H1 (cell line): Measurements from ENCODE around the gene RPS6KB2. TPM values are rescaled to one million over a fixed set of nuclear protein-coding genes. Genes with fewer than 3 reads are reported as not detected.

Source experiments
- CTCF ChIA-PET: fragments of 300-600 bp; sonication (Branson Sonifier 250); formaldehyde crosslinking; loops from one replicate; lab custom pipeline; 2021; ENCODE audit not compliant: partially characterized antibody; lab: Charles Lee
- POLR2A ChIA-PET: fragments of 300-600 bp; sonication (Branson Sonifier 250); formaldehyde crosslinking; loops from one replicate; lab custom pipeline; 2021; ENCODE audit warnings: inconsistent platforms; ENCODE audit not compliant: partially characterized antibody; lab: Charles Lee
- DNase-seq, 2 experiments: peaks; one replicate each; pipeline versions ENCODE4 v3.0.0 to v3.0.0-alpha.2; 2010 to 2022; ENCODE audit warnings: low spot score in 2 of 2, low read depth in 1 of 2, mixed read lengths in 1 of 2
- FAIRE-seq: peaks from 2 replicates; lab custom pipeline; 2011; peaks lifted over from hg19 to GRCh38; lab: Jason Lieb, UNC
- H2AFZ ChIP-seq: 2 replicates; pipeline ENCODE4 v1.8.1; 2012; ENCODE audit warnings: low read length, inconsistent platforms
- H2AK5ac ChIP-seq: 2 replicates; pipeline ENCODE4 v1.6.1; 2013; ENCODE audit warnings: low read depth, low read length
- H2BK120ac ChIP-seq: replicated peaks from 2 replicates; pipeline ENCODE3; 2013; ENCODE audit warnings: low read depth, low read length, inconsistent platforms
- H2BK12ac ChIP-seq: 2 replicates; pipeline ENCODE4 v1.6.1; 2013; ENCODE audit warnings: low read depth, low read length
- H2BK15ac ChIP-seq: 2 replicates; pipeline ENCODE4 v1.6.1; 2013; ENCODE audit warnings: low read length
- H2BK20ac ChIP-seq: 2 replicates; pipeline ENCODE4 v1.6.1; 2013; ENCODE audit warnings: low read length
- H2BK5ac ChIP-seq: 2 replicates; pipeline ENCODE4 v1.6.1; 2013; ENCODE audit warnings: low read depth, low read length
- H3K14ac ChIP-seq: 2 replicates; pipeline ENCODE4 v1.6.1; 2013; ENCODE audit warnings: inconsistent platforms; ENCODE audit not compliant: insufficient read length
- H3K18ac ChIP-seq: 2 replicates; pipeline ENCODE4 v1.6.1; 2013; ENCODE audit warnings: low read length; ENCODE audit errors: extremely low read depth
- H3K23ac ChIP-seq: 2 replicates; pipeline ENCODE4 v1.6.1; 2013; ENCODE audit warnings: inconsistent platforms; ENCODE audit not compliant: insufficient read length
- H3K23me2 ChIP-seq: 2 replicates; pipeline ENCODE4 v1.6.1; 2013; ENCODE audit warnings: low read depth, low read length
- H3K27ac ChIP-seq: 2 replicates; pipeline ENCODE4 v1.6.1; 2011; ENCODE audit warnings: low read depth, low read length, inconsistent platforms
- H3K27me3 ChIP-seq, 4 experiments: replicated peaks in 1 of 4; 1 replicate in 1 of 4; 2 replicates in 3 of 4; pipeline versions ENCODE4 v1.6.1 to v1.8.1; 2011 to 2013; ENCODE audit warnings: low read length in 3 of 4, mild to moderate bottlenecking in 3 of 4, inconsistent platforms in 2 of 4, mixed read lengths in 2 of 4, moderate library complexity in 1 of 4; ENCODE audit not compliant: control insufficient read depth in 3 of 4, insufficient read depth in 3 of 4; ENCODE audit errors: extremely low read depth in 1 of 4
- H3K36me3 ChIP-seq, 4 experiments: 2 replicates each; pipeline versions ENCODE4 v1.6.1 to v1.8.1; 2011 to 2013; ENCODE audit warnings: mild to moderate bottlenecking in 4 of 4, low read length in 3 of 4, moderate library complexity in 2 of 4, control low read depth in 1 of 4, inconsistent platforms in 1 of 4; ENCODE audit not compliant: insufficient read depth in 4 of 4, control insufficient read depth in 2 of 4
- H3K4ac ChIP-seq: replicated peaks from 2 replicates; pipeline ENCODE3; 2013; ENCODE audit warnings: low read length, low read depth, mixed read lengths, inconsistent platforms; ENCODE audit not compliant: insufficient read length
- H3K4me1 ChIP-seq, 4 experiments: replicated peaks in 1 of 4; 1 replicate in 1 of 4; 2 replicates in 3 of 4; pipeline versions ENCODE4 v1.6.1 to v1.8.1; 2011 to 2013; ENCODE audit warnings: low read length in 3 of 4, inconsistent platforms in 2 of 4, mixed read lengths in 1 of 4; ENCODE audit not compliant: insufficient read depth in 4 of 4, control insufficient read depth in 3 of 4
- H3K4me2 ChIP-seq, 2 experiments: 2 replicates each; pipeline versions ENCODE4 v1.6.1 to v1.8.1; 2011 to 2013; ENCODE audit warnings: low read depth in 2 of 2, low read length in 2 of 2, control low read depth in 1 of 2, inconsistent platforms in 1 of 2, mild to moderate bottlenecking in 1 of 2; ENCODE audit not compliant: insufficient read depth in 1 of 2
- H3K4me3 ChIP-seq, 4 experiments: fragments of 200-600, 300-600 bp in 1 of 4; sonication (generic), shearing (Covaris generic), sonication (Bioruptor Twin) in 1 of 4; 2 replicates each; pipeline versions ENCODE4 v1.5.1 to v1.8.1; 2011 to 2016; ENCODE audit warnings: low read length in 4 of 4, low read depth in 3 of 4, control low read depth in 2 of 4, inconsistent platforms in 2 of 4, mild to moderate bottlenecking in 2 of 4, mixed read lengths in 1 of 4, moderate library complexity in 1 of 4; ENCODE audit not compliant: insufficient read depth in 2 of 4; ENCODE audit errors: extremely low read depth in 1 of 4
- H3K56ac ChIP-seq: replicated peaks from 2 replicates; pipeline ENCODE3; 2013; ENCODE audit warnings: low read depth, mild to moderate bottlenecking, mixed read lengths, low read length, inconsistent platforms; ENCODE audit not compliant: insufficient read length
- H3K79me1 ChIP-seq: 2 replicates; pipeline ENCODE4 v1.6.1; 2013; ENCODE audit warnings: low read depth, low read length, control low read depth
- H3K79me2 ChIP-seq, 2 experiments: 2 replicates each; pipeline versions ENCODE4 v1.6.1 to v1.8.1; 2012 to 2013; ENCODE audit warnings: low read length in 2 of 2, mild to moderate bottlenecking in 2 of 2, inconsistent platforms in 1 of 2; ENCODE audit not compliant: insufficient read depth in 2 of 2, control insufficient read depth in 1 of 2
- H3K9ac ChIP-seq, 4 experiments: replicated peaks in 1 of 4; 1 replicate in 1 of 4; 2 replicates in 3 of 4; pipeline versions ENCODE4 v1.6.1 to v1.8.1; 2011 to 2013; ENCODE audit warnings: low read depth in 3 of 4, low read length in 3 of 4, control low read depth in 2 of 4, mild to moderate bottlenecking in 2 of 4, moderate library complexity in 2 of 4, inconsistent platforms in 1 of 4; ENCODE audit errors: extremely low read depth in 1 of 4
- H3K9me3 ChIP-seq, 2 experiments: 2 replicates each; pipeline versions ENCODE4 v1.6.1 to v1.8.1; 2012 to 2013; ENCODE audit warnings: mild to moderate bottlenecking in 2 of 2, moderate library complexity in 2 of 2, control low read depth in 1 of 2, inconsistent platforms in 1 of 2, low read depth in 1 of 2, low read length in 1 of 2, mixed read lengths in 1 of 2; ENCODE audit not compliant: insufficient read depth in 2 of 2
- H4K20me1 ChIP-seq, 2 experiments: replicated peaks in 1 of 2; 2 replicates each; pipeline versions ENCODE3 to v1.8.1; 2011 to 2013; ENCODE audit warnings: inconsistent platforms in 2 of 2, low read length in 2 of 2, mild to moderate bottlenecking in 1 of 2; ENCODE audit not compliant: insufficient read depth in 2 of 2, control insufficient read depth in 1 of 2
- H4K5ac ChIP-seq: 2 replicates; pipeline ENCODE4 v1.6.1; 2013; ENCODE audit warnings: low read length, low read depth, mixed read lengths, inconsistent platforms; ENCODE audit not compliant: insufficient read length
- H4K8ac ChIP-seq: 2 replicates; pipeline ENCODE4 v1.8.0; 2013; ENCODE audit warnings: mild to moderate bottlenecking, moderate library complexity, low read length, inconsistent platforms; ENCODE audit not compliant: insufficient read depth; ENCODE audit errors: extremely low read depth
- H4K91ac ChIP-seq: replicated peaks from 2 replicates; pipeline ENCODE3; 2013; ENCODE audit warnings: low read length, mixed read lengths, inconsistent platforms; ENCODE audit not compliant: insufficient read length
- BCL11A ChIP-seq, 2 experiments: IDR thresholded peaks; one replicate each; pipeline ENCODE4 v1.6.1; 2011; ENCODE audit warnings: low read depth in 2 of 2, low read length in 2 of 2, mild to moderate bottlenecking in 2 of 2
- GTF2F1 ChIP-seq: IDR thresholded peaks from 2 replicates; pipeline ENCODE4 v1.6.1; 2012; ENCODE audit warnings: low read depth, low read length, improper control_type of control experiment, borderline replicate concordance
- NRF1 ChIP-seq: IDR thresholded peaks from 2 replicates; pipeline ENCODE4 v1.6.1; 2011; ENCODE audit warnings: mild to moderate bottlenecking, low read depth, low read length, improper control_type of control experiment
- POLR2A ChIP-seq, 2 experiments: IDR thresholded peaks; 1 replicate in 1 of 2; 2 replicates in 1 of 2; pipeline ENCODE4 v1.6.1; 2011; ENCODE audit warnings: low read depth in 2 of 2, low read length in 2 of 2, mild to moderate bottlenecking in 2 of 2; ENCODE audit errors: control extremely low read depth in 1 of 2
- WGBS, 2 experiments: shearing (Covaris generic) in 1 of 2; methylation state at CpG; one replicate each; pipeline versions ENCODE4 v1.1.6 to v1.1.7; 2013 to 2015; ENCODE audit warnings: low lambda C conversion rate in 2 of 2, mixed read lengths in 2 of 2, inconsistent platforms in 1 of 2, low coverage in 1 of 2, missing lambda C conversion rate in 1 of 2; ENCODE audit not compliant: insufficient replicate concordance in 2 of 2, insufficient coverage in 1 of 2, insufficient read length in 1 of 2; ENCODE audit errors: extremely low coverage in 1 of 2, missing lambda C conversion rate in 1 of 2; 5-methylcytosine and 5-hydroxymethylcytosine counted together
- polyA plus RNA-seq, 7 experiments: library from polyadenylated mRNA; depleted of rRNA in 3 of 7; stranded (reverse) in 5 of 7; unstranded in 2 of 7; fragments of >200 nt in 5 of 7; fragments of 200-250 nt in 2 of 7; gene quantifications; 1 replicate in 5 of 7; 2 replicates in 1 of 7; 4 replicates in 1 of 7; pipeline versions ENCODE4 v1.2.1 to v1.2.3, GENCODE V29; 2011 to 2013; ENCODE audit warnings: missing spikeins in 2 of 7, mixed read lengths in 2 of 7
- total RNA-seq: library from RNA; stranded (reverse); fragmentation: NEBNext Ultra II Directional; extraction: Animal tissue kit (Norgen Biotek cat#: 25700); gene quantifications from 2 replicates; pipeline ENCODE4 v1.2.1, GENCODE V29; 2021

The RPS6KB2 gene
- total and polyA plus RNA-seq, 2 of the 8 experiments (the other 6 are each of a cell fraction or from before 2014, with no cell fraction given), result 41.0 to 47.1 TPM

- H4K20me1 ChIP-seq, result peaks cover 0 to 21% of the 10 kb centered on the region in 2 experiments
- POLR2A ChIA-PET, result interaction anchor here (0.7 to 12.5 kb wide), 18 partner anchors 8 to 83 kb away, joined by 3 to 104 read pairs (median 6); partner anchors contain the start of genes CABP4, CARNS1, GPR152 and POLD4
- no peak overlapping the region for H3K23ac ChIP-seq
- H3K79me2 ChIP-seq, result no peaks in the 10 kb centered on the region
- H3K9ac ChIP-seq, result 0 out of 7 replicates have a peak overlapping the region, but pooled peaks of 2 of the 4 experiments have one; percentile 6 to 22
- 90% methylated on average over 37 of the region's 38 CpGs; no CpG with 5 or more reads in 1 of the 2 experiments for WGBS, 2 experiments
- H3K79me1 ChIP-seq, result no peaks in the 10 kb centered on the region
- H3K36me3 ChIP-seq, result peaks cover 6 to 31% (median 16%) of the 10 kb centered on the region in 4 experiments
- no peak overlapping the region for H3K4ac ChIP-seq
- no peak overlapping the region for H3K56ac ChIP-seq
- DNase-seq (no peak), FAIRE-seq (no peak)
- H2BK12ac ChIP-seq, result peak overlapping the region; percentile 87
- H4K5ac ChIP-seq, result peak overlapping the region; percentile 43
- TF ChIP-seq NRF1 (no peak), GTF2F1 (no peak), BCL11A (IDR thresholded peaks at IDR 0.05; ENCODE audit: low read depth in 2 of 2, low read length in 2 of 2) (no peak), POLR2A (IDR thresholded peaks at IDR 0.05; ENCODE audit: control extremely low read depth in 1 of 2, low read depth in 2 of 2, low read length in 2 of 2) (peak in 1 of 2 experiments; percentile 43; a peak in 1 of 3 replicates)
- no peak overlapping the region for H3K14ac ChIP-seq
- no peak overlapping the region for H3K4me3 ChIP-seq
- H3K23me2 ChIP-seq, result no peaks in the 10 kb centered on the region
- CTCF ChIA-PET, result interaction anchor here (0.6 to 1.8 kb wide), 3 partner anchors 43 to 57 kb away, joined by 3 to 5 read pairs (median 3); no protein-coding TSS in a partner anchor
- H3K27me3 ChIP-seq, result no peaks in the 10 kb centered on the region
- H2AK5ac ChIP-seq, result peak overlapping the region; percentile 60; the same call in 1 of the 2 replicates
- peak overlapping the region; percentile 80 for H3K27ac ChIP-seq
- H3K4me1 ChIP-seq, result peaks cover 0 to 17% (median 14%) of the 10 kb centered on the region in 4 experiments; a peak in 6 of 7 replicates
- H4K8ac ChIP-seq, result peak overlapping the region; percentile 51; the same call in 1 of the 2 replicates
- no peaks in the 10 kb centered on the region for H3K9me3 ChIP-seq
- no peak overlapping the region for H3K18ac ChIP-seq
- H2AFZ ChIP-seq, result no peak overlapping the region
- no peak overlapping the region for H2BK20ac ChIP-seq
- peak overlapping the region; percentile 61; the same call in 1 of the 2 replicates for H2BK15ac ChIP-seq
- H3K4me2 ChIP-seq, result no peak overlapping the region
- no peak overlapping the region for H2BK120ac ChIP-seq
- H4K91ac ChIP-seq, result peak overlapping the region; percentile 73
- H2BK5ac ChIP-seq, result peak overlapping the region; percentile 87
Observed at GRCh38 chr11:67435727-67436458, 7.6 kb downstream of the RPS6KB2 start.
